KBM-7 (cell line): ENCODE results near the gene SETDB1.

Experiments used
- DNase-seq: peaks from one replicate; pipeline ENCODE4 v3.0.0-alpha.2; 2015
- in situ Hi-C: fragments of 300-500 bp; cut with MboI; formaldehyde crosslinking; loops from 2 replicates; pipeline ENCODE4 v1.14.3; 2020; ENCODE audit warnings: low sequenced_read_pairs, low pct_unique_long_range_greater_than_20kb, mixed read lengths

SETDB1 gene

DNA sequence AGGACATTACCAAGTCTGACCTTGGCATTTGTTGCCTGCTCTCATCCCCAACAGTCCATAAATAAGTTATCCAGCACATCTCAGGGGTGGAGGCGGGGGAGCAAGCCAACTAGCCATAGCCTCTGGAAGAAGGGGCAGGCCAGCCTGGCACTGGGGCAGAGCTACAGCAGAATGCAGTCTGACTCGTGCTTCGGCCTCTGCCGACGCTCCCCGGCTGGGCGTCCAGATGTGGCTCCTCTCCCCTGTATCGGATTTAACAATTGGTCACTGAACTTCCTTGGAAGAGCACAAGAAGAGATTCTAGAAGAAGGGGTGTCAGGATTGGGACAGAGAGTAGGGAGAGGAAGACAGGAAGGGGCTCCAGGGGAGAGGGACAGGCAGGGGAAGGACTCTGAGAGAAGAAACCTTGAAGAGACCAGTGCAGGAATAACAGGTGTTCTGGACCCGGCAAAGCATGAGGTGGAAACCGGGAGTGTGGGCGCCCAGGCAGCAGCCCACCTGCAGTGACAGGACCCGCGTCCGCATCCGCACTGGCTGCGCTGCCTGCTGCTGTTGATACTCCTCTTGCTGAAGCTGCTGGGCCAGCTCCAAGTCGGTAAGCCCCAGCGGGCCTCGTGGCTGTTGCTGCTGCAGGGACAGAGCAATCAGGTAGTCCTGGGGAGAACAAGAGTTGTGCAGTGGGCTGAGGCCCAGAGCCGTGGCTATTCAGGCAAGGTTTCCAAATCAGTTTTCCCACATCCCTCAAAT is 71.1 kb downstream of the SETDB1 start:
- no peak for DNase-seq
- in situ Hi-C loops, result no loop called here

- no peak for DNase-seq
Measured at GRCh38 chr1:150997949-150998348, 71.8 kb downstream of the SETDB1 start.

GRCh38 chr1:150999051-150999674 is 73.0 kb downstream of the SETDB1 start:
- in situ Hi-C loops, result no loop called here
- no peak for DNase-seq

More at GRCh38 chr1:150997949-150998348, 71.8 kb downstream of the SETDB1 start:
- in situ Hi-C loops, result no loop called here

- in situ Hi-C loops, result no loop called here
- DNase-seq, result no peak
Measured at GRCh38 chr1:150999926-151000325, 73.8 kb downstream of the SETDB1 start.

DNA sequence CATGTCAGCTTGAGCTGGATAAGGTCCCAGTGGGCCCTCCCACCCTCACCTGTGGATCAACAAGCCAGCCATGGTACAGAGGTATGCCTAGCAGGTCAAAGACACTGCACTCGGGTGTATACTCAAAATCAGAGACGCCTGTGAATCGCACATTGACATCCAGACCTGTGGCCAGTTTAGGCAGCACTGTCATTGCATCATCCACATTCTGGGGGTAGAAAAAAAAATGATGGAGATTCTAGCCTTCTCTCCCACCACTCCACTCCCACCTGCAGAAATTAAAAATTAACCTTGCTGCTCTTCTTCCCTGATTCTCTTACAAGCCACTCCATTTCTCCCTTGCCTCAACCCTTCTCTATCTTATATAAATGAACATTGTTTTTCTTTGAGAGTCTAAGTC is 74.2 kb downstream of the SETDB1 start:
- in situ Hi-C loops, result no loop called here
- no peak for DNase-seq

DNA sequence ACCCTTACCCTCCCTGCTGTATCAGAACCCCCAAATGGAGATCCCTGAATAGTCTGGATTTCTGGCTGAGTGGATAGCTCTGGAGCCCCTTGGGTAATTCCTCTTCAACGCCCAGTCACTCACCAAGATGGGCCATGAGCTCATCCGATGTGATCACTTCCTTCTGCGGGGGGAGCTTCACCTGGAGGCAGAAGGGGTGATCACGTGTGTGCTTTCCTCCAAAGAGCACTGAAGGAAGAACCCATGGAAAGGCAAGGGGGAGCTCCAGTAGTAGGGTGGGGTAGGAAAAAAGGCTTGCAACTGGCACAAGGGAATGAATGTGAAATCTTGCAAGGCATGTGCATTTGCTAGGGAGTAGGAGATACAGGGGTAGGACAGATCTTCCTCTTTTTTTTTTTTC is 75.4 kb downstream of the SETDB1 start:
- in situ Hi-C loops, result no loop called here
- peak; percentile 51 for DNase-seq

DNA sequence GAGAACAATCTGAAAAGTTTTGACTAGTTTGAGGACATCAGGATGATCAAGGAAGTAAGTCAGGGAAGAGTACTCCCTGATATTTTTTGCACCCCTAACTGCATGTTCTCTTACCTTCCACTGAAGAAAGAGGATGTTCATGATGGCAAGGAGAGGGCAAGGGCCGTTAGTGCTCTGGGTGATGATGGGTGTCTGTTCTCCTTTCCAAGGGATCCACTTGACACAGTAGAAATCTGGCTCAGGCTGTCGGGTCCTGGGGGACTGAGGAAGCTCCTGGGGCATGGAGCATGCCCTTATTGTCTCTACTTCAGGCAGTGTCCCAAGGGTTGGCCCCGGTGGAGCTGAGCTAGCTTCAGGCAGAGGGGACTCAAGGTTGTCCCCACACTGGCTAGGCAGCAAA is 75.9 kb downstream of the SETDB1 start:
- in situ Hi-C loops, result no loop called here
- no peak for DNase-seq

DNA sequence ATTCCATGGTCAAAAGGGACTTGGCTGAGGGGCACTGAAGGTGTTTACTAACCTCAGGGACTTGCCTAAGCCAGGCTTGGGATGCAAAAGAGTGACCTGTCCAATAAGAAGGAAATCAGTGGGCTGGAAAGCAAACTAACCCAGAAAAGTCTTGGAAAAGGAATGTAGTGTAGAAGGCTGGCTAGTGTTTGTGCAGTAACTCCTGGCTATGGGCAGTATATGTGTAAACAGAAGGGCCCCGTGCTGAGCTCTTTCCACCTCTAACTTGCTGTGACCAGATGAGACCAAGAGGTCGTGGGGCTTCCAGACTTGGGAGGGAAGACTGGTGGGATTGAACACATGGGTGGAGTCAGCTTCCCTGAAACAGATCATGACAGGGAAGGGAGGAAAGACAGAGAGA is 76.4 kb downstream of the SETDB1 start:
- DNase-seq, result no peak
- in situ Hi-C loops, result no loop called here

DNA sequence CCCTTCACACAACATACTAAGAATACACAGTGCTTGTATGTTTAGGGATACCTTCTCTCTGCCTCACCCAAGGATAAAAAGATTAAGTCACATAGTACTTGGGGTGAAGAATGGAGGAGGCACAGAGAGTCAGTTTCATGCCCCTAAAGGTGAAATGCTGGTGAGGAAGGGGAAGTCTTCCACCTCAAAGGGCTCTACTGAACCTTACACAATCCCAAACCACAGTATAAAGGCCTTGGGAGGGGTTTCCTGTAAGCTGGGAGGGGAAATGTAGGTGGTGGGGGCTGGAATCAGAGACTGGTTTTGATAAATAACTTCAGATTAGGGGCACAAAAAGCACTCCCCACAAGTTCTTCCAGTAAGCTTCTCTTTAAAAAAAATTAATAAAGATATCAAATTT is 77.0 kb downstream of the SETDB1 start:
- DNase-seq, result peak; percentile 64
- in situ Hi-C loops, result no loop called here

- DNase-seq, result no peak
- in situ Hi-C loops, result no loop called here
Measured at GRCh38 chr1:151005729-151006319, 79.7 kb downstream of the SETDB1 start.

GRCh38 chr1:151006327-151007052 is 80.3 kb downstream of the SETDB1 start, which contains the start of gene MINDY1:
MINDY1 (minus strand) TSS chr1:151006902; CDS start chr1:151002617, 4,285 bp downstream.
- in situ Hi-C loops, result no loop called here
- DNase-seq, result peak; percentile 83

- no peak for DNase-seq
- in situ Hi-C loops, result no loop called here
Measured at GRCh38 chr1:151007853-151008243, 81.7 kb downstream of the SETDB1 start.

DNA sequence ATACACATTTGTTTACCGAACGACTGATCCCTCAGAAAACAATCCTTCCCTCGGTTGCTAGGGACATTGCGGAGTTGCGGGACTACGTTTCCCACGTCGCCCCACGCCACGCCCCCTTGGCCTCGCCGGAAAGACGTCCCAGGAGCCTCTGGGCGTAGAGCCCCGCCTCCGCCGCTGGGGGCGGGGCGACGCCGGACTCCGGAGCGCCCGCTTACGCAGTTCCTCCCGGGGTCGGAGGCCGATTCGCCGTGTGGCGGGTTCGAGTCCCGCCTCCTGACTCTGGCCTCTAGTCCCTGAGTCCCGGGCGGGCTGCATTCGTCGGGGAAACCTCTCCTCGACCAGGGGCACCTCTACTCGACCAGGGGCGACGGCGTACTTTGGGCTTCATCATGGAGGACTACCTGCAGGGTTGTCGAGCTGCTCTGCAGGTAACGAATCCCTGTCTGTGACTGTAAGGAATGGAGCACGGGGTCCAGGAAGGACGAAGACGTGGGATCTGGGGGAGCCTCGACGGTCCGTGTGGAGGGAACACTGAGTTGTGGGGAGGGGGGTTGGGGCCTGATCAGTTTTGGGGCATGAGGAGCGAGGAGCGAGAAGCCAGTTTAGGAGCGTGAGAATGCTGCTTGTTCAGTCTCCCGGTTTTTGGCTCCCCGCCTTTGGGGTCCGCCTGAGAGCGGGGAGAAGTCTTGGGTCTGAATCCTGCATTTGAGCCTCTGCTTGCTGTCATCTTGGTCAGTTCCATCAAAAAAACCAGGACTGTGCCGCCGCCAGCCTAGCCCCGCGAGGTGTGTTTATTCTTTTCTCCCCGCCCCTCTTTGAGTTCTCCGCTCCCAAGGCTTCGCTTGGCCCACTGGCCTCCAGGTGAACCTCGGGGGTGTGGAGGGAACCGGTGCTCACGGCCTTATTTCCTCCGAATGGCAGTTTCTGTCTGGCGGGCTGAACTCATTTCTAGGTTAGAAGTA is 82.4 kb downstream of the SETDB1 start, which contains the start of gene PRUNE1:
Gene PRUNE1 (plus strand): TSS at position 206 of the 962 bp plus-strand sequence. CDS start 184 bp downstream, at position 390.
- DNase-seq, result peak; percentile 95
- in situ Hi-C loops, result no loop called here

- no peak for DNase-seq
- in situ Hi-C loops, result no loop called here
Measured at GRCh38 chr1:151009206-151009587, 83.0 kb downstream of the SETDB1 start.

GRCh38 chr1:151009674-151010345 is 83.6 kb downstream of the SETDB1 start:
- in situ Hi-C loops, result no loop called here
- DNase-seq, result no peak

DNA sequence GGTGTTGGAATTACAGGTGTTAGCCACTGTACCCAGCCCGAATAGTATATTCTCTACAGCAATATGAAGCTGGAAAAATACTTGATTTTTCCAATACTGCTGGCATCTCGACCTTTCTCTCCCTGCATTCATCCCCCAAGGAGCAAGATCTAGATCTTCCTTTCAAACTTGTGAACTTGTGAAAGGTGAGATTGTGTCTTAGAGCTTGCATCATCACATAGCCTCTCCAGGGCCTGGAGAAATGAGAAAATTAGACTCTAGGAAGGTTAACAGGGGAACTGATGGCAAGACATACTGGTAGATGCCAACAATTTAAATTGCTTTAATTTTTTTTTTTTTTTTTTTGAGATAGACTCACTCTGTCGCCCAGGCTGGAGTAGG is 84.2 kb downstream of the SETDB1 start:
- no peak for DNase-seq
- in situ Hi-C loops, result no loop called here

- in situ Hi-C loops, result no loop called here
- peak; percentile 62 for DNase-seq
Measured at GRCh38 chr1:151011154-151011850, 85.1 kb downstream of the SETDB1 start.
